Measurements from ENCODE around the gene TGIF2. TPM values are rescaled to one million over a fixed set of nuclear protein-coding genes. Genes with fewer than 3 reads are reported as not detected.

The TGIF2 gene
- total and polyA plus RNA-seq, 2 of the 13 experiments (the other 11 are each of a cell fraction or from before 2014, with no cell fraction given): 41.3 to 53.9 TPM

DNA sequence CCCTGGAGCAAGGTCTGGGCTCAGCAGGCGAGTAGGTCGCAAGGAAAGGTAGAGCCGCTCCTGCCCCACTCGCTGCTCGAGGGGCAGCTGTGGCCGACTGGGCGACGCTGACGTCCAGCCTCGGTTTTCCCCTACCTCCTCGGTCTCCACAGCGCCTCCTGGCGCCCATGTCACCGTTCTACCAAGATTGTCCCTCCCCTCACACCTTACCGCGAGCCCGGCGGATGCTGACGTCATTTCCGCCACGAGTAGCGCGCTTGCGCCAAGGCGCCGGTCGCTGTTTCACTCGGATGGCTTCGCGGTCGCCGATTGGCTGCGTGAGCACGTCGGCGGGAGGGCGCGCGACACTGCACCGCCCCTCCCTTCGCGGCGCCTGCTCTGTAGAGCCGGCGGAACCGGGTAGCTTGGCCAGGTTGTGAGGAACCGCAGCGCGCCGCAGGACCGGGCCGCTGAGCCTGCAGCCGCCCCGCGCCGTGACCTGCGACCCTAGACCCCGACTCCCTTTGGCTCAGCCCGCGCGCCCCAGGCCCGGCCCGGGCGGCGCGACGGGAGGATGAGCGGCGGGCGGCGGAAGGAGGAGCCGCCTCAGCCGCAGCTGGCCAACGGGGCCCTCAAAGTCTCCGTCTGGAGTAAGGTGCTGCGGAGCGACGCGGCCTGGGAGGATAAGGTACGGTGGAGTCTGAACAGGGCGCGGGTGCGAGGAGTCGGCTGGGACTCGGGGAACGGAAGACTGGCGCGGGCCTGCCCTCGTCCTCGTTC is 32.2 kb downstream of the TGIF2 start, which contains the start of gene RAB5IF (continued):
- TF ChIP-seq TFDP1 (CRISPR knock-in tag; IDR thresholded peaks at IDR 0.05; ENCODE audit: borderline replicate concordance) (peak; percentile 97), FUBP1 (CRISPR knock-in tag; IDR thresholded peaks at IDR 0.05; ENCODE audit: borderline replicate concordance) (peak; percentile 93; the same call in 1 of the 2 replicates), ZNF432 (CRISPR knock-in tag; IDR thresholded peaks at IDR 0.05; ENCODE audit: borderline replicate concordance) (no peak), BRD4 (CRISPR knock-in tag; IDR thresholded peaks at IDR 0.05) (peak; percentile 95), ARHGAP35 (CRISPR knock-in tag; IDR thresholded peaks at IDR 0.05; ENCODE audit: borderline replicate concordance) (peak; percentile 56), ZNF772 (CRISPR knock-in tag; IDR thresholded peaks at IDR 0.05) (peak; percentile 89), CSRNP2 (CRISPR knock-in tag; conservative IDR thresholded peaks at IDR 0.05; ENCODE audit: low read depth) (no peak), NFE2L2 (IDR thresholded peaks at IDR 0.05; ENCODE audit: low read length) (0 out of 2 replicates have a peak, but pooled peaks have one; percentile 7), IRX3 (CRISPR knock-in tag; IDR thresholded peaks at IDR 0.05; ENCODE audit: borderline replicate concordance, low read depth) (peak; percentile 96), PRDM4 (CRISPR knock-in tag; IDR thresholded peaks at IDR 0.05; ENCODE audit: borderline replicate concordance) (peak; percentile 63; the same call in 1 of the 2 replicates), ZNF333 (CRISPR knock-in tag; IDR thresholded peaks at IDR 0.05; ENCODE audit: borderline replicate concordance) (no peak; the same call in none of the 2 replicates), ZNF800 (CRISPR knock-in tag; IDR thresholded peaks at IDR 0.05) (0 out of 2 replicates have a peak, but pooled peaks have one; percentile 30), TOE1 (CRISPR knock-in tag; IDR thresholded peaks at IDR 0.05) (no peak; the same call in none of the 2 replicates)
